ENCODE measurements around the gene SRPK3.
A peak's percentile ranks its signal among the peaks of the same experiment; 100 is the strongest.

The SRPK3 gene

DNA sequence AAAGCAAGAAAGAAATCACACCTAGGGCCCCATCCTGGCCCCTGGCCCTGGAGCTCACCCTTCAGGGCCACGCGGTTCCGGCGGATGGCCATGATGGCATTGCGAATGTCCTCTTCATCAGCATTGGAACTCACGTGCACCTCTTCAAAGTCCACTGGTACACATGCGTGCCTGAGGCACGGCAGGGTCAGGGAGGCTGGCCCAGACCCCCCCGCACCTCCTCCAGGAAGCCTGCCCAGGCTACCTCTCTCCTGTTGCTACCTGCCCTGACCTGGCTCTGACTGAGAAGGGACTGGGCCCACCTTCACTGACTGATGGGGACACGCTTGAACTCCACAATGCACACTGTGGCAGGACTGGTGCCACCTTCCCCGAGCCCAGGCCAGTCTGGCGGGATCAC lies 8.8 kb downstream of the SRPK3 start:
- DNase-seq = no peak

DNA sequence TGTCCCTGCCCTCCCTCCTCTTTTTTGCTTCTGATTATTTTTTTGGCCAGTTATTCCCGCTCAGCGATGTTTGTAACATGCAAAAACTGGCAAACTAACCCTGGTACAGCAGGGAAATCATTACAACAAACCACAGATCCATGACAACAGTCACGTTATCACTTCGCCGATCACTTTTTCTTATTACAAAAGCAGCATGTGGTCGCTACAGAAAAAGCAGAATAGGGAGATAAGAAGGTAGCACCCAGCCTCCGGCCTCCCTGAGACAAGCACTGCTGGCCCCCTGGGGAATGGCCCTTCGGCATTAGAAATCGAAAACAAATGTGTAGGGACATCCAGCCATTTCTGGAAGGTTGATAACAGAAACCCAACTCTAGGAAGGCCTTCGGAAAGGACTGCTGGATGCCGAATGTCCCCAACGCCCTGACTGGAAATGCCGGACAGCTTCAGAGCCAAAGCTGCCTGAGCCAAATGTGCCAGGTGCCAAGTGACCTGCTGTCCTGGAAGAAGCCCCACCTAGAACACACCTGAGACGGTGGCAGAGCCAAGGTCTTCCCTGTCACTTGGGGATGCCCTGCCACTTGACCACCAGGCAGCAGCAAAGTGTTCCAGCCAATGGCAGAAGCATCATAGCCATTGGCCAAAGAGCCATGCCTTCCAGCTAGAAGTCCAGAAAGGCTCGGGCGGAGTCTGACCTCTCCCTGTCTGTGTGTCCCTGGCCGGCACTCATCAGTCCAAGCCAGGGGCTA lies 10.4 kb downstream of the SRPK3 start:
- DNase-seq = no peak

GRCh38 chrX:153792368-153792767 lies 11.5 kb downstream of the SRPK3 start:
- no peak for DNase-seq

- no peak for DNase-seq
These were observed 12.4 kb downstream of the SRPK3 start for GRCh38 chrX:153793291-153793690.

DNA sequence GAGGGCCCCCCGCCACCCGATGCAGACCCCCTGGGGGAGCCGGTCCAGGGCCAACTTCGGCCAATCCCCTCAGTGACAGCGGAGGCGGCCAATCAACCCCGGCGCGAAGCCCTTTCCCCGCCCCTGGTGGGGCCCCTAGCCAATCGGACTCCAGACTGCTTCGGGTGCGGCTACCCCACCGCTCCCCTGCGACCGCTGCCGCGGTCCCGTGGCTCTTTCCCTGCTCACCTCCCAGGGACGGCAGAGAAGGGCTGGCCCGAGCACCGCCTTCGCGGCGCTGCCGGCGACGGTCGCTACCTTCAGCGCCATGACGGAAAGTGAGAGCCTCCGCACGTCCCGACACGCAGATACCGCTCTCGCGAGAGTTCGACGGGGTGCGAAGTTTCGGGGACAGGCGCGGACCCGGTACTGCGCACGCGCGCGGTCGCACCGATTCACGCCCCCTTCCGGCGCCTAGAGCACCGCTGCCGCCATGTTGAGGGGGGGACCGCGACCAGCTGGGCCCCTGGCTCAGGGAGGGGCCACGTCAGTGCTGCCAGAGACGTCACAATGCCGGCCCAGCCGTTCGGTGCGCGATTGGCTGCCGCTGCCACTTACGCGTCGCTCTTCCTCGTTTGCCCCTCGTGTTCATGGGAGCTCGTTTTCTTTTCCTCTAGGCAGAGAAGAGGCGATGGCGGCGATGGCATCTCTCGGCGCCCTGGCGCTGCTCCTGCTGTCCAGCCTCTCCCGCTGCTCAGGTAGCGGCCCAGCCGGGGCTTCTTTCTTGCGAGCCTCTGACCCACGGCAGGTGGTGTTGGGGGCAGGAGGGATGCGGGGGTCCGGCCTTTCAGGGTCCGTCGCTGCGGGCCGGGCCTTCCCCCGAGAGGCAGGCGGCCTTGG lies 13.4 kb downstream of the SRPK3 start, which contains the start of the genes IDH3G and SSR4:
Gene IDH3G, minus strand, starts transcription at position 358 of the 879 bp plus-strand sequence. Its CDS starts 49 bp downstream, at position 309.
Gene SSR4, plus strand, starts transcription at position 651 of the 879 bp plus-strand sequence. Its CDS starts 20 bp downstream, at position 671.
- peak; percentile 93 for DNase-seq

- DNase-seq = peak; percentile 44
These were observed 14.3 kb downstream of the SRPK3 start for GRCh38 chrX:153794897-153795816.

GRCh38 chrX:153797415-153798015 lies 16.7 kb downstream of the SRPK3 start:
- no peak for DNase-seq

GRCh38 chrX:153799326-153799725 lies 18.5 kb downstream of the SRPK3 start:
- no peak for DNase-seq

- no peak for DNase-seq
These were observed 19.4 kb downstream of the SRPK3 start for GRCh38 chrX:153800177-153800722.

DNA sequence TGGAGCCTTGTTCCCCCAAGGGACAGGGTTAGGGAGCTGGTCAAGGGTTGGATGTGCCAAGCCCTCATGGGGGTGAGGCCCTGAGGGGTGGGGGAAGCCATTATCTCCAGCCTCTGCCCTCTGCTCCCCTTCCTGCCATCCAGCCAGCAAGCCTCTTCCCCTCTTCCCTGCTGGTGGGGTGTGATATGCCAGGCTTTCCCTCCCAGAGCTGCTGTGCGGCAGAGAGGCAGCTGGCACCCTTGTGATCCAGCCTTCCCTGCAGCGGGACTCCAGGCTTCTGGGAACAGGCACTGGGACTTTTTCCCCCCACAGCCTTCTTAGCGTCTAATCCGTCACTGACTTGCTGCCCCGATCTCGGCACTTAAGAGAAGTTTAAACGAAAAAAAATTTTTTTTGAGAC lies 19.9 kb downstream of the SRPK3 start:
- DNase-seq = no peak

- no peak for DNase-seq
These were observed 20.8 kb downstream of the SRPK3 start for GRCh38 chrX:153801669-153802068.

DNA sequence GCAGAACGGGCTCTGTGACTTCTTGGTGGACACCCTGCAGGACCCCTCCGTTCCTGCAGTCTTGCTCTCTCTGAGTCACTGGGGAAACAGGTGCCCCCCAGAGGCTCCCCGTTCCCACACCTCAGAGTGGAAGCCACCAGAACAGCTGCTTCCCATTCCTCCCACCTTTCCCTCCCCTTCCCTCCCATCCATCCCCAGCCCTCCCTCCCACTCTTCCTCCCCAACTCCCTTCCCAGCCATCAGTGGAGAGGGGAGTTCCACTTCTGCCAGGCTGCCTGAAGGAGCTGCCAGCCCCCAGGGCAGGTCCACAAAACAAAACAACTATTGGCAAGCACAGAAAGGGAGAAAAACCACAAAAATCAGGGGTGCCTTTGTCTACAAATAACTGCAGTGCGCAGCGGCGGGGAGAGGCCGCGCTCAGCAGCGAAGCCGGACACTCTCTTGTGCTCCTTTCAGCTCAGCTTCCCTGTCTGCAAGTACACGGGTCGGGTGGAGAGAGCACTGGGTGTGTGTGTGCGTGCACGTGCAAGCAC lies 21.7 kb downstream of the SRPK3 start:
- no peak for DNase-seq

GRCh38 chrX:153803211-153804099 lies 22.6 kb downstream of the SRPK3 start:
- no peak for DNase-seq

DNA sequence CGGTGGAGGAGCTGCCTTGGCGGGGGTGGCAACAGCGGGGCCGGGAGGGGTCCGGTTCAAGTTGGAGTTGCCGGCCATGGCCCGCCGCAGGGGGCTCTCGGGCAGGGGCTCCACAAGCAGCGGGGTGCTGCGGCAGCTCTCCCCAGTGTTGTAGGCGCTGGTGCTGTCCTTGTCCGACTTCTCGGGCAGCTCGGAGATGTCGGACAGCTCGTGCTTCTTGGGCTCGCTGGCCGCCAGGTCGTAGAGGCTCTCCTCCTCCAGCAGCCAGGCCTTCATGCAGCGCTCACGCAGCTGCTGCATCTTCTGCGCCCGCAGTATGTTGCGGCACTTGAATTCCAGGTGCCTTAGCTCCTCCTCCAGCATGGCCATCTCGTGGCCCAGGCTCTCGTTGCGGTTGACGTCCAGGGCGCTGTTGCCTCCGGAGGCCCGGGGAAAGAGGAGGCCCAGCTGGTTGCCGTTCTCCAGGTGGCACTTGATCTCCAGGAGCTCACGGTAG lies 23.3 kb downstream of the SRPK3 start:
- no peak for DNase-seq

DNA sequence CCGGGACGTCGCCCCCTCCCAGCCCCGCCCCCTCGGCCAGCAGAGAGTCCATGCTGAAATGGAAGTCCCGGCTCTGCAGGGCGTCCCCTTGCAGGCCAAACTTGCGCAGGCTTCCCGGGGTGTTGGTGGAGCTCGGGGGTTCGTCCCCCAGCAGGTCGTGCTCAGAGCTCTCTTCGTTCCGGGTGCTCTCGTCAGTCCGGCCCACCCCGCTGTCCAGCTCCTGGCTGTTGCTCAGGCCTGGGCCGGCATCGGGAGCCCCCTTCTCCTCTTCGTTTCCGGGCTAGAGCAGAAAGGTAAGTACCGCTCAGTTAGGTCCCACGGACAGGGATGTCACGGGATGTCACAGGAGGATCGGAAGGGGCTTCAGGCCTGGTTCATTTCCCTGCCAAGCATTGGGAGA lies 23.8 kb downstream of the SRPK3 start:
- DNase-seq = no peak

DNA sequence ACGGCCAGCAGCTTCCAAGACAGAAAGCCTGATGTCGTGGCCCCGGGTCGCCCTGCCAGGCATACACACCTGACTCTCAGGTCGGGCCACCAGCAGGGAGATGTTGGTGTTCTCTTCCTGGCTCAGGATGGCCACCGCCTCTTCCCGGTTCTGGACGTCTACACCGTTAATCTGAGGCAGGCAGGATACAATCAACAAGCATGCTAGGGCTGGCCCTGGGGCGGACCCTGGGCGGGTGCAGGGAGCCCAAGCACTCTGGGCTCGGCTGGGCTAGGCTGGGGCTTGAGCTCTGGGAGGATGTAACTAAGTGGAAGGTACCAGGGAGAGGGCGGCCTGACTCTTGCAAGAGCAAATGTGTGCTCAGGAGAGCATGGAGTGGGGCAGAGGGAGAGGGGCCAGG lies 24.6 kb downstream of the SRPK3 start:
- no peak for DNase-seq

- no peak for DNase-seq
These were observed 26.2 kb downstream of the SRPK3 start for GRCh38 chrX:153806999-153807575.

GRCh38 chrX:153807976-153808375 lies 27.1 kb downstream of the SRPK3 start:
- DNase-seq = no peak

GRCh38 chrX:153812220-153812619 lies 31.4 kb downstream of the SRPK3 start:
- no peak for DNase-seq

DNA sequence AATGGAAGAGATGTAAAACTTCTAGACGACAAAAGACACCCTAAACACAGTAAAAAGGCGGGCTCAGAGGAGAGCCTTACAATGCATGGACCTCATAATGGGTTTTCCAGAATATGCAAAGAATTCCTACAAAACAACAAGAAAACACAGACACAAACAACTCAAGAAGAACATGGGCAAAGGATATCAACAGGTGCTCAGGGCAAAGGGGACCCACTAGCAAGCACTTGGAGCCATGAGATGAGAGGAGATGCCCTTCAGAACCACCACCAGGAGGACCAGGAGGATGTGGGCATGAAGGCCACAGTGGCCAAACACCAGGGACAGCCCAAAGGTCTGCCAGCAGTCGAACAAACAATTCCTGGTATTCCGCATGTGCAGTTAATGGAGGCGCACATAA lies 32.3 kb downstream of the SRPK3 start:
- DNase-seq = no peak

All from stimulated activated CD8-positive, alpha-beta memory T cell treated with anti-CD3 and anti-CD28 coated beads, Interleukin-4, amount 100 ng/mL, for 48 hours (primary cell).